Ureter (tissue), 1 donor: ENCODE data around the gene SLC30A5. TPM values are rescaled to one million over a fixed set of nuclear protein-coding genes. Genes with fewer than 3 reads are reported as not detected.
"Not testable (repeated sequence)": the region's sequence is repeated elsewhere in the genome, so short reads cannot be mapped to it uniquely, and the experiment has no call there.

Experiments
- DNase-seq: peaks from one replicate; pipeline ENCODE4 v3.0.0-alpha.2; 2020; ENCODE audit warnings: low spot score
- total RNA-seq: library from RNA; stranded (reverse); gene quantifications from one replicate; pipeline ENCODE4 v1.2.4, GENCODE V29; 2023
- donor health status: DM: yes; HTN: yes; CAD: no.

SLC30A5 gene
- total RNA-seq, 1 donor from 2014 or later = 56.9 TPM

GRCh38 chr5:69105996-69106906, 12.4 kb downstream of the SLC30A5 start:
- DNase-seq = no peak

DNA sequence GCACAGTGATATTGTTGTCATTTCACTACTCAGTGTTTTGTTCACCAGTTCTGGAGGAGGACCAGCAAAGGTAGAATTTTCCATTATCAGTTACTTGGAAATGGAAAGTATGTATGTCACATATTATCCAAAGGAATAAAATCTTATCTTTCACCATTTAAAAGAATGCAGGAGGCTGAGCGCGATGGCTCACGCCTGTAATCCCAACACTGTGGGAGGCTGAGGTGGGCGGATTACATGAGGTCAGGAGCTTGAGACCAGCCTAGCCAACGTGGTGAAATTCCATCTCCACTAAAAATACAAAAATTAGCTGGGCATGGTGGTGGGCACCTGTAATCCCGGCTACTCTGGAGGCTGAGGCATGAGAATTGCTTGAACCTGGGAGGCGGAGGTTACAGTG, 14.6 kb downstream of the SLC30A5 start:
- not testable (repeated sequence) for DNase-seq

- DNase-seq = no peak
Observed at GRCh38 chr5:69113851-69114250, 20.0 kb downstream of the SLC30A5 start.

- DNase-seq = no peak
Observed at GRCh38 chr5:69115526-69115925, 21.7 kb downstream of the SLC30A5 start.

DNA sequence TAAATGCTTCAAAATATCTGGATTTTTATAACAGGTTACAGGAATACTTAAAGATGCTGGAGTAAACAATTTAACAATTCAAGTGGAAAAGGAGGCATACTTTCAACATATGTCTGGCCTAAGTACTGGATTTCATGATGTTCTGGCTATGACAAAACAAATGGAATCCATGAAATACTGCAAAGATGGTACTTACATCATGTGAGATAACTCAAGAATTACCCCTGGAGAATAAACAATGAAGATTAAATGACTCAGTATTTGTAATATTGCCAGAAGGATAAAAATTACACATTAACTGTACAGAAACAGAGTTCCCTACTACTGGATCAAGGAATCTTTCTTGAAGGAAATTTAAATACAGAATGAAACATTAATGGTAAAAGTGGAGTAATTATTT, 35.6 kb downstream of the SLC30A5 start:
- DNase-seq = no peak

DNA sequence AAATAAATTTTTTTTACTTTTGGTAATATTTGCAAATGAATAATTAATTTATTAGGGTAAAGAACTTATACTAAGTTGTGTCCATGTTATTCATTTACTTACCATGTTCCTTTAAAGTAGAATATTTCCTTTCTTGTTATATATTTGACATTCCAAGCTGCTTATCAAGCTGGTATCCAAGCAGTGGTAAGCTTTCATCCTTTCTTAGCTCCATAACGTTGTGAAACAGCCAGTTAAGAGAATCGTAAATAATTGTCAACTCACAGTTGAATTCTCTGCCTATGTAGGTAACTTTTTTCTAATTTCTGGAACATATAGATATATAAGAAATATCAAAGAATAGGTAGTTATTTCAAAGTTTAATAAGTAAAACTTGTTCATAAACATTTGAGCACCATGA, 36.4 kb downstream of the SLC30A5 start:
- no peak for DNase-seq

GRCh38 chr5:69131304-69131703, 37.5 kb downstream of the SLC30A5 start:
- no peak for DNase-seq

DNA sequence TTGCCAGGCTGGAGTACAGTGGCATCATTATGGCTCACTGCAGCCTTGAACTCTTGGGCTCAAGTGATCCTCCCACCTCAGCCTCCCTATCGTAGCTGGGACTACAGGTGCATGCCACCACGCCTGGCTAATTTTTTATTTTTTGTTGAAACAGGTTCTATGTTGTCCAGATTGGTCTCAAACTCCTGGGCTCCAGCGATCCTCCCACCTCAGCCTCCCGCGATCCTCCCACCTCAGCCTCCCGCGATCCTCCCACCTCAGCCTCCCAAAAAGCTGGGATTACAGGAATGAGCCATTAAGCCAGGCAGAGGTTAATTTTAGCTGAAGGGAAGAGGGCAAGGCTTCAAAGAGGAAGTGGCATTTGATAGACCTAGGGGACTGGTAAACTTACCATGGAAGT, 40.3 kb downstream of the SLC30A5 start:
- DNase-seq = no peak

DNA sequence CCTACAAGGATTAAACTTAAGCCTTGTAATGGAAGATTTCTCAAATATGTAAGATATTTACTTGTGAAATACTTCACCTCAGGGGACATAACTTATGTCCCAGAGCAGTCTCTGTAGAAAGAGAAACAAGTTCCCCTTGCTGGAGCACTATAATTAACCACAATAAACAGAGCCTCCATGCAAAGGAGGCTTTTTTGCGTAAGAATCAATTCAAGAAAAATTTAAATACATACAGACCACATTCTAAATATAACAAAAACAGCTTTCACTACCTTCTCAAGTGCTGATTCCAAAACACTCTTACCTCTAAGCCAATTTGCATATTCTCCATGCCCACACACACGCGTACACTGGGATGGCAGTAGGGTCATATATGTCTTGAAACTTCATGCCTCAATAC, 42.5 kb downstream of the SLC30A5 start:
- no peak for DNase-seq

DNA sequence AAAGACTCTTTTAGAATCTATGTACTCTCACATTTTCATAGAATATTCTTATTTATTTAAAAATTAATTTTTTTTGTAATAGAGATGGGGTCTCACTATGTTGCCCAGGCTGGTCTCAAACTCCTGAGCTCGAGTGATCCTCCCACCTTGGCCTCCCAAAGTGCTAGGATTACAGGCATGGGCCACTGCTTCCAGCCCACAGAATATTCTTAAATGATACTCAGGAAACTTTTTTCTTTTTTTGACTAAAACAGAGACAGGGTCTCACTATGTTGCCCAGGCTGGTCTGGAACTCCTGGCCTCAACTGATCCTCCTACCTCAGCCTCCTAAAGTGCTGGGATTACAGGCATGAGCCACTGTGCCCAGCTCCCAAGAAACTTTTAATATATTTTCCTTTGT, 43.4 kb downstream of the SLC30A5 start:
- not testable (repeated sequence) for DNase-seq

DNA sequence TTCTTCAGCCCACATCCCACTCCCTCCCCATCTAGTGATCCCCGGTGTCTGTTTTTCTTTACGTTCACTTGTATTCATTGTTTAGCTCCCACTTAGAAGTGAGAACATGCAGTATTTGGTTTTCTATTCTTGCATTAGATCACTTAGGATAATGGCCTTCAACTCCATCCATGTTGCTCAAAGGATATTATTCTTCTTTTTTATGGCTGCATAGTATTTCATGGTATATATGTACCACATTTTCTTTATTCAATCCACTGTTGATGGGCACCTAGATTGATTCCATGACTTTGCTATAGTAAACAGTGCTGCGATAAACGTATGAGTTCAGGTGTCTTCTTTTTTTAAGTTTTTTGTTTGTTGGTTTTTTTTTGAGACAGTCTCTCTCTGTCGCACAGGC, 44.0 kb downstream of the SLC30A5 start:
- no peak for DNase-seq

DNA sequence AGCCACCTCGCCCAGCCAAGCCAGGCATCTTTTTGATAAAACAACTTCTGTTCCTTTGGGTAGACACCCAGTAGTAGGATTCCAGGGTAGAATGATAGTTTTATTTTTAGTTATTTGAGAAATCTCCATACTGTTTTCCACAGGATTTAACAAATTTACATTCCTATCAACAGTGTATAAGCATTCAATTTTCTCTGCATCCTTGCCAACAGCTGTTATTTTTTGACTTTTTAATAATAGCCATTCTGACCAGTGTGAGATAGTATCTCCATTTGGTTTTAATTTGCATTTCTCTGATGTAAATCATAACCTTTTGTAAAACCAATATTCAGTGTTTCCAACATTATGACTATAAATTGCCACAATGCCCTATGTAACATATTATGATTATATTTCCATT, 45.0 kb downstream of the SLC30A5 start:
- no peak for DNase-seq

GRCh38 chr5:69140239-69140638, 46.4 kb downstream of the SLC30A5 start:
- DNase-seq = not testable (repeated sequence)

DNA sequence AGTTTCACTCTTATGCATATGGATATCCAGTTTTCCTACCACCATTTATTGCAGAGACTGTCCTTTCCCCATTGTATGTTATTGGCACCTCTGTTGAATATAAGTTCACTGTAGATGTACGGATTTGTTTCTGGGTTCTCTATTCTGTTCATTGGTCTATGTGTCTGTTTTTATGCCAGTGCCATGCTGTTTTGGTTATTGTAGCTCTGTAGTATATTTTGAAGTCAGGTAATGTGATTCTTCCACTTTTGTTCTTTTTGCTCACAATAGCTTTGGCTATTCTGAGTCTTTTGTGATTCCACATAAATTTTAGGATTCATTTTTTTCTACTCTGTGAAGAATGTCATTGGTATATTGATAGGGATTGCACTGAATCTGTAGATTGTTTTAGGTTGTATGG, 47.0 kb downstream of the SLC30A5 start:
- no peak for DNase-seq

- not testable (repeated sequence) for DNase-seq
Observed at GRCh38 chr5:69148576-69148975, 54.8 kb downstream of the SLC30A5 start.

DNA sequence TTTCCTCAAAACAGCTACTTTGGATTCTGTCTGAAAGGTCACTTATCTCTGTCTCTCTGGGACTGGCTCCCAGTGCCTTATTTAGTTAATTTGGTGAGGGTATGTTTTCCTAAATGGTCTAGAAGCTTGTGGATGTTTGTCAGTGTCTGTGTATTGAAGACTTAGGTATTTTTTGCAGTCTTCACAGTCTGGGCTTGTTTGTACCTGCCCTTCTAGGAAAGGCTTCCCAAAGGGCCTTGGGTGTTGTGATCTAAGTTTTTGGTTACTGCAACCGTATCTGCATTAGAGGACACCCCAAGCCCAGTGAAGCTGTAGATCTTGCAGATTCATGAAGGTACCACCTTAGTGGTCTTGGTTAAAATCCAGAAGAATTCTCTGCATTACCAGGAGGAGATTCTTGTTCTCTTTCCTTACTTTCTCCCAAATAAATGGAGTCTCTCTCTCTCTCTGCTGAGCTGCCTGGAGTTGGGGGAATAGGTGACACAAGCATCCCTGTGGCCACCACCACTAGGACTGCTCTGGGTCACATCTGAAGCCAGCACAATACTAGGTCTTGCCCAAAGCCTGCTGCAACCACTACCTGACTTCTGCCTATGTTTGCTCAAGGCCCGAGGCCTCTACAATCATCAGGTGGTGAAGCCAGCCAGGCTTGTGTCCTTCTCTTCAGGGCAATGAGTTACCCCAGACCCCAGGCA, 55.3 kb downstream of the SLC30A5 start:
- no peak for DNase-seq

DNA sequence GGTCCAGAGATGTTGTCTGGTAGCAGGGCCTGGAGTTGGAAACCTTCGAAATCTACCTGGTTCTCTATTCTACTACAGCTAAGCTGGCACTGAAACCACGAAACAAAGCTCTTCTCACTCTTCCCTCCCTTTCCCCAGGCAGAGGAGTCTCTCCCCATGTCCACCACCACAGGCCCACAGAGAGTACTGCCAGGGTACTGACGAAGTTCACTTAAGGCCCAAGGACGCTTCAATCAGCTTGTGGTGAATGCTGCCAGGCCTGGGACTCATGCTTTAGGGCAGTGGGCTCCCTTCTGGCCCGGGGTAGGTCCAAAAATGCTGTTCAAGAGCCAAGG, 55.8 kb downstream of the SLC30A5 start:
- DNase-seq = no peak

DNA sequence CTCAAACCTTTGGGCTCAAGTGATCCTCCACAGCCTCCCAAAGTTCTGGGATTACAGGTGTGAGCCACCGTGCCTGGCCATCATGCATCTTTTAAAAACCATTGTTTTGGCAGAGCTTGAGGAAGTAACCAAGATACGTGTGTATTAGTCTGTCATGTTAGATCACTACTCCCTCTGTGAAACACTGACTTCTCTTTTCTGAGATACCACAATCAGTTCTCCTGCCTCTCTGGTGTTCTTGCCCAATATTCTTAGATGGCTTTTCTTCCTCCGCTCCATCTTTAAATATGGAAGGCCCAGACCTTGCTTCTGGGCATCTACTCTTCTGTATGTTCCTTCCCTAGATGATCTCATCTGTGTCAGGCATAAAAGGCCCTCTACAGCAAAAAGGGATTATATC, 58.9 kb downstream of the SLC30A5 start:
- no peak for DNase-seq

- DNase-seq = no peak
Observed at GRCh38 chr5:69156456-69156855, 62.6 kb downstream of the SLC30A5 start.

- no peak for DNase-seq
Observed at GRCh38 chr5:69158039-69158438, 64.2 kb downstream of the SLC30A5 start.

DNA sequence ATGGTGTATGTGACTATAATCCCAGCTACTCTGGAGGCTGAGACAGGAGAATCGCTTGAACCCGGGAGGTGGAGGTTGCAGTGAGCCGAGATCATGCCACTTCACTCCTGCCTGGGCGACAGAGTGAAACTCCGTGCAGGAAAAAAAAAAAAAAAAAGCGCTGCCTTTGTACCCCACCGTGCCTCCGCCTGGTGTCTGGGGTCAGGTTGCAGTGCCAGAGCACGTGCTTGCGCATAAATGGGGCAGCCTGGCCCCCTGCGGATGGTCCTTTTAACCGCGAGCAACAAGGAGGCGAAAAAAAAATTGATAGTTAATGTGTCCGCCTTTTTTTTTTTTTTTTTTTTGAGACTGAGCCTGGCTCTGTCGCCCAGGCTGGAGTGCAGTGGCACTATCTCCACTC, 66.8 kb downstream of the SLC30A5 start:
- DNase-seq = no peak

DNA sequence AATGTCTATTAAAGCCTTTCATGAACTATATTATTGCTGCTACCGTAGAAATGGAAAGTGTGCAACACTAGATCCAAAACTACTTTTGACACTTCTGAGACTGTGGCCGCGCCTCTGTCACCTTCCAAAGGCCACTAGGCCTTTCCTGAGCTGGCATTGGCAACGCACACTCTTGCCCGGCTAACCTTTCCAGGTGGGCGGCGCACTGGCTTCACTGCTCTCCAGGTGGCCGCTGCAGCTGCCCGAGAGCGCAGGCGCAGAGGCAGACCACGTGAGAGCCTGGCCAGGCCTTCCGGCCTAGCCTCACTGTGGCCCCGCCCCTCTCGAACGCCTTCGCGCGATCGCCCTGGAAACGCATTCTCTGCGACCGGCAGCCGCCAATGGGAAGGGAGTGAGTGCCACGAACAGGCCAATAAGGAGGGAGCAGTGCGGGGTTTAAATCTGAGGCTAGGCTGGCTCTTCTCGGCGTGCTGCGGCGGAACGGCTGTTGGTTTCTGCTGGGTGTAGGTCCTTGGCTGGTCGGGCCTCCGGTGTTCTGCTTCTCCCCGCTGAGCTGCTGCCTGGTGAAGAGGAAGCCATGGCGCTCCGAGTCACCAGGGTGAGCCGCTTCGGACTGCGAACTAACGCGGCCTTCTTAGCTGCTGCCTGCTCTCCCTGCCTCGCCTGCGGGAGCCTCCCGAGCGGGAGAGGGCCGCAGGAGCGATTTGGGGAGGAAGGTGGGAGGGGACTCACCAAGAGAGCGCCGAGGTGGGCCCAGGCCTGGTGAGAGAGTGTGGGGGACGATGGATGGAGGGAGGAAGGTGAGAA, 73.1 kb downstream of the SLC30A5 start, which contains the start of gene CCNB1:
Gene CCNB1 (plus strand): TSS at position 465 of the 807 bp plus-strand sequence. CDS start 113 bp downstream, at position 578.
- DNase-seq = peak; percentile 97
